Prostate gland (tissue), 2 donors: ENCODE data around the gene SHROOM4.

Experiments used
- POLR2A ChIP-seq: fragments of 450-650 bp; IDR thresholded peaks from one replicate; pipeline ENCODE4 v1.6.1; 2016; ENCODE audit warnings: antibody characterized with exemption, mild to moderate bottlenecking
- POLR2AphosphoS5 ChIP-seq: sonication (generic); formaldehyde crosslinking; IDR thresholded peaks from one replicate; pipeline ENCODE4 v1.6.1; 2017; ENCODE audit warnings: antibody characterized with exemption
- TF ChIP-seq, protein P1 (sequence below), 4 experiments: fragments of 200-600 bp in 2 of 4; fragments of 450-650 bp in 2 of 4; sonication (generic) in 2 of 4; IDR thresholded peaks; 1 replicate in 3 of 4; 2 replicates in 1 of 4; pipeline ENCODE4 v1.5.1; 2016 to 2019; ENCODE audit warnings: antibody characterized with exemption in 4 of 4, mild to moderate bottlenecking in 2 of 4, moderate library complexity in 2 of 4

- TF ChIP-seq, protein P1, sequence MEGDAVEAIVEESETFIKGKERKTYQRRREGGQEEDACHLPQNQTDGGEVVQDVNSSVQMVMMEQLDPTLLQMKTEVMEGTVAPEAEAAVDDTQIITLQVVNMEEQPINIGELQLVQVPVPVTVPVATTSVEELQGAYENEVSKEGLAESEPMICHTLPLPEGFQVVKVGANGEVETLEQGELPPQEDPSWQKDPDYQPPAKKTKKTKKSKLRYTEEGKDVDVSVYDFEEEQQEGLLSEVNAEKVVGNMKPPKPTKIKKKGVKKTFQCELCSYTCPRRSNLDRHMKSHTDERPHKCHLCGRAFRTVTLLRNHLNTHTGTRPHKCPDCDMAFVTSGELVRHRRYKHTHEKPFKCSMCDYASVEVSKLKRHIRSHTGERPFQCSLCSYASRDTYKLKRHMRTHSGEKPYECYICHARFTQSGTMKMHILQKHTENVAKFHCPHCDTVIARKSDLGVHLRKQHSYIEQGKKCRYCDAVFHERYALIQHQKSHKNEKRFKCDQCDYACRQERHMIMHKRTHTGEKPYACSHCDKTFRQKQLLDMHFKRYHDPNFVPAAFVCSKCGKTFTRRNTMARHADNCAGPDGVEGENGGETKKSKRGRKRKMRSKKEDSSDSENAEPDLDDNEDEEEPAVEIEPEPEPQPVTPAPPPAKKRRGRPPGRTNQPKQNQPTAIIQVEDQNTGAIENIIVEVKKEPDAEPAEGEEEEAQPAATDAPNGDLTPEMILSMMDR (IDR thresholded peaks at IDR 0.05), result no peak
- TF ChIP-seq POLR2AphosphoS5 (no peak), POLR2A (no peak)
These were observed 204.2 kb downstream of the SHROOM4 start for GRCh38 chrX:50609796-50610195.
